SW 1271 (cell line): ENCODE measurements around the gene CEMIP2.
A peak's percentile ranks its signal among the peaks of the same experiment; 100 is the strongest.
"Not testable (repeated sequence)": the region's sequence is repeated elsewhere in the genome, so short reads cannot be mapped to it uniquely, and the experiment has no call there.

Experiments used
- DNase-seq, 2 experiments: peaks; one replicate each; lab custom pipeline; 2025; lab: John Stamatoyannopoulos, UW

CEMIP2 gene

DNA sequence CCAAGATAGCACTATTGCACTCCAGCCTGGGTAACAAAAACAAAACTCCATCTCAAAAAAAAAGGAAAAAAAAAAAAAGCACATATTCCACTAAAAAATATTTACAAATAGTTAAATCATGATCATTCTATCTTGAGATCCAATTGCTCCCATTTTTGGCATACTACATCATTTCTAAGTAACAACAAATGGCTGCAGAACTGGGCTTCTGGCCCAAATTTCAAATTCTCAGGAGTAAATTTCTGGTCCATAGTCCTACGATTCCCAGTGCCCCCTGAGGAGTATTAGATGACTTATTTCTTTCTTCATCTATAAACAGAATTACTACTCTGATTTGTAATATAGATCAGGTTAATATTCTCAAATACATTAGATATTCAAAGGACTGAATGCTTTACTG is 62.1 kb downstream of the CEMIP2 start:
- no peak for DNase-seq

DNA sequence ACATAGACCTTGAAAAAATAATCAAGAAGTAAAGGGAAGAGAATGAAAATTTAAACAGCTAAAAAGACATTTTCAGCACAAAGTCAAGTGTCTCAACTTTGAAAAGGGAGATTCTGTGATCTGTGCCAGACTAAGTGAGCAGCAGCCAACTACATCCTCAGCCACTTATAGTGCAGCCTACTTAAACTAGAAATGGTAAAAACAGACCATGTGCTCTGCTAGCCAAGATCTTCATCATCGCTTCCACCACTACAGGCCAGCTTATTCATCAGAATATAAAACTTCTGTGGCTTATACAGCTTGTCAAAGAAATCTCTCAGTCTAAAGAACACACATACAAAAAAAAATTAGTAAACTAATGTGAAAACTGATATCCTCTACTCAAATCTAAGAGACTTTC is 63.5 kb downstream of the CEMIP2 start:
- DNase-seq = no peak

DNA sequence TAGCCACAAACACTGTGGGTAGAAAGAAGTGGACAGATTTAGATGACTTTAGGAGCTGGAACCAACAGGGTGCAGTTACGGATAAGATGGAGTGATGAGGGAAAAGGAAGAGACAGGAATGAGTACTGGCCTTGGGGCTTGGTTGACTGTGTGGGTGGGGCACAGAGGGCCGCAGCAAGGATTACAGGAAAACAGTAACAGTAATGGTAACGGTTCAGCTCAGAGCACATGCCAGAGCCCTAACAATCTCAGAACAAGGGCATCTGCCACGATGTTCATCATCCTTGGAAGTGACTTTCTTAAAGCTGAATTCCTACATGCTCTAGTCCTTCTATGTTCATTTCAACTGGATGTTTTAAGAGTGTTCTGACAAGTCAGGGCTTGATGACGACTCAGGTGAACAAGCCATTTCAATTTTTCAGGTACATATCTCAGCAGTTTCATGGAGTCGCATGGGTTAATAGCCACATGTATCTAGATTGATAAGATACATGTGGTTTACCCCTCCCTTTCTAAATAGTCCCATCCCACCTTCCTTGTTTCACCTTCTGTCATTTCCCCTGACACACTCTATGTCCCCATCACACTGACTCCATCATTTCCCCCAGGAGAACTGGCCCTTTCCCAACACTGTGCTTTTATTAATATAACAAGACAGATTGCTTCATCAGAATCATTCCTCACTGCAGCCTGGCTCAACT is 65.0 kb downstream of the CEMIP2 start:
- no peak for DNase-seq

DNA sequence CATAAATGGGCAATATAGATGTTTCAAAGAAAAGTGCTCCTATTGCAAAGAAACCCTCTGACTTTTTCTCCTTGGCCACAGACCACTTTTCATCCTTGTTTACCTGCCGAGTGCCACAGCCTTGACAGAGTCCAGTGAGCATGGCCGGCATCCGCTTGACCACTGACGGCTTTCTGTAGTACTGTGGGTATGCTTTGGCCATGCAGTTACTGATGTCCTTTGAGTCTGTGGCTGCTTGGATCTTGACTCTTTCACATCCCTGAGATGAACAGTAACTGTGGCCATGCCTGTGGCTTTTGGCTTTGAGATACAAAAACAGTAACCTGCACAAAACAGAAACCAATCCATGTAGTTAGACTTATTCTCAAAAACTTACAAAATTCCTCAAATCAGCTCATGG is 70.4 kb downstream of the CEMIP2 start:
- DNase-seq = no peak

DNA sequence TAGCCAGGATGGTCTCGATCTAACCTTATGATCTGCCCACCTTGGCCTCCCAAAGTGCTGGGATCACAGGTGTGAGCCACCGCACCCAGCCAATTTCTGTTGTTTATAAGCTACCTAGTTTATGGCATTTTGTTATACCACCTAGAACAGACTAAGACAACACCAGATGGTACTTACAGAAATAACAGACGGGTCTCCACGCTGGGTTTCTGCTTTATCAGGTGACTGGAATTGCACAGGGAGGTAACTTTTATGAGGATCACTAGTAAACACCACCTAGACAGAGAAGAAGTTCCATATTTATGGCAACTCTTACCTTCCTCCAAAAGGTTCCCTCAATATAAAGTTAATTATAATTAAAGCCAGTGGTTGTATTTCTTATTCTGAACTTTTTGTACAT is 74.0 kb downstream of the CEMIP2 start:
- no peak for DNase-seq

DNA sequence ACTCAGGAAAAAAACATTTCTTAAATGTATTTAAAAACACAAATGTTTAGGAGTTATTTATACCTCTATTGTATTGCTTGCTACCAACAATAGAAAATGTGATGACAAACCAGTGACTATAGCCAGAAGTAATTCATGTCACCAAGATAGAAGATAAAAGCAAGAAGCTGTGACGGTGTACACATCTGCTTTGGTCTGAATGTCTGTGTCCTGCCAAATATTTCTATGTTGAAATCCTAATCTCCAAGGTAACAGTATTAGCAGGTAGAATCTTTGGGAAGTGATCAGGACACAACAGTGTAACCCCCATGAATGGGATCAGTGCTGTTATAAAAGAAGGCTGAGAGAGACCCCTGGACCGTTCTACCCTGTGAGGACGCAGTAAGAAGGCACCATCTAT is 74.7 kb downstream of the CEMIP2 start:
- DNase-seq = no peak

DNA sequence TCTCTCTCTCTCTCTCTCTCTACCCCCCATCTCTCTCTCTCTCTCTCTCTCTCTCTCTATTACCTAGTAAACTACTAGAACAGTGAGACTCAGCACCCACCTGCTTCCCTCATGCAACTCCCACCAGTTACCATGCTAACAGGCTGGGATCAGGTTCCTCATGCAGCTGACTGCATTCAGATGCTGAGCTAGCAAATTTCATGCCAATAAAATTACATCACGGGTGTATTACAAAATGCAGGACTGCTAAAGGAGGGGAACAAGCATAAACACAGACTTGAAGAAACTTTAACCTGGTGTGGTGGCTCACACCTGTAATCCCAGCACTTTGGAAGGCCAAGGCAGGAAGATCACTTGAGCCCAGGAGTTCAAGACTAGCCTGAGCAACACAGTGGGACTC is 76.0 kb downstream of the CEMIP2 start:
- no peak for DNase-seq

DNA sequence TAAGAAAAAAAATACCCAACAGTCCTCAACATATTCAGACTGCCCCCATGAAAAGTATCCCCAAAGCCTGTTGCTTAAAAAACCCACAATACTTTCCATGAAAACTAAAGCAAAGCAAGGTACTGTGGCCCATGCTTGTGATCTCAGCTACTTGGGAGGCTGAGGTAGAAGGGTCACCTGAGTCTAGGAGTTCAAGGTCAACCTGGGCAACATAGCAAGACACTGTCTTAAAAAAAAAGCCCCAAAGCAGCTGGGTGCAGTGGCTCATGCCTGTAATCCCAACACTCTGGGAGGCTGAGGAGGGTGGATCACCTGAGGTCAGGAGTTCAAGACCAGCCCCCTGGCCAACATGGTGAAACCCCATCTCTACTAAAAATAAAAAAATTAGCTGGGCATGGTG is 76.7 kb downstream of the CEMIP2 start:
- DNase-seq = not testable (repeated sequence)

DNA sequence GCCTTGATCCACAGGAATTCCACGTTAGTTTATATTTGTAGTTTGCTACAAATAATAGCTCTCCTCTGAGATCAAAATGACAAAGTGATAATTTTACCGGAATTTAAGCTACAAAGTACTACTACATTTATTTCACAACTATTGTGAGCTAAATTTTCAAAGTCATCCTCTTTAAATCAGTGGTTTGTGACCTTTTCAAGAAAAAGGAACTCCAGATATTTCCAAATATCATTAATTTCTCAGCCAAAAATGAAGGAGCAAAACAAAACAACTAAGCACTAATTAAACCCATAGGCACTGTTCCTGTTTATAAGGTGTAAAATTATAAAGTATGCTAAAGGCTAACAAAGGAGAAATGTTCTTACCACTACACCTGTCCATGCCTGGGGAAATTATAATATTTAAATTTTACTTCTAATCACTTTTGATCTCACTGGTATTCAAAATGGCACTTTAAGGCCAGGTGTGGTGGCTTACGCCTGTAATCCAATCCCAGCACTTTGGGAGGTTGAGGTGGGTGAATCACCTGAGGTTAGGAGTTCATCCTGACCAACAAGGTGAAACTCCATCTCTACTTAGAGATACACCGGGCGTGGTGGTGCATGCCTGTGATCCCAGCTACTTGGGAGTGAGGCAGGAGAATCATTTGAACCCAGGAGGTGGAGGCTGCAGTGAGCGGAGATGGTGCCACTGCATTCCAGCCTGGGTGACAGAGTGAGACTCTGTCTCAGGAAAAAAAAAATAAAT is 77.5 kb downstream of the CEMIP2 start:
- no peak for DNase-seq

DNA sequence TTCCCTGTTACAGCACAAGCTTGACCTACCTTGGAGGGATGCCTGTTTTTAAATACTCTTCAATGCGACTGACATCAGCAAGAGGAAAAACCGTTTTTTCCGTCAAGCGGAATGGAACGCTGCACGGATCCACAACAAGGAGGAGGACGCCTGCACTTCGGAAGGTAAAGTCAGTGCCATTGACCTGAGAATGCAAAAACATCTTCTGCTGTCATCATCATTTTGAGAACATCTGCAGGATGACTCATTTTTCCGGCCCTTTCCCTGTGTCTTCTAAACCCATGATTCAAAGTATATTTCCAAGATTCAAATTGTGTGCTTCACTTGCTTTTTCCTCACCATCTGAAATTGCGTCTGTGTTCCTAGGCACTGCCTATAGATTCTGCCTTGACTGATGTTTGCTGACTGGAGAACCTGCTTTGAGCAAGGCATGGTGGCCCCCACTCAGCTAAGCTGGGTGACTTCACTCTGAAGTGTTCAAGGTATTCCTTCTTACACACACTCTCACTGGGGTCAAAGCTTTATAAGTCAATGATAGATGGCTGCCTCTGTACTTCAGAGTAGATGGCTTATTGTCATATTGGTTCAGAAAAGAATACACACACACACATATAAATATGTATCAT is 78.1 kb downstream of the CEMIP2 start:
- no peak for DNase-seq

DNA sequence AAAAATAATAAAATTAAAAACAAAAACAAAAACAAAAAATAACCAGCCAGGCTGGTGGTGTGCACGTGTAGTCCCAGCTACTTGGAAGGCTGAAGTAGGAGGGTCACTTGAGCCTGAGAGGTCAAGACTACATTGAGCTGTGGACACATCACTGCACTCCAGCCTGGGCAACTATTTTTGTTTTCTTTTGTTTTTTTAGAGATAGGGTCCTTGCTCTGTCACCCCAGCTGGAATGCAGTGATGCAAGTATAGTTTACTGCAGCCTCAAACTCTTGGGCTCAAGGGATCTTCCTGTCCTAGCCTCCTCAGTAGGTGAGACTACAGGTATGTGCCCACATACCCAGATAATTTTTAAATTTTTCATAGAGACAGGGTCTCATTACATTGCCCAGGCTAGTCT is 80.6 kb downstream of the CEMIP2 start:
- DNase-seq = no peak

DNA sequence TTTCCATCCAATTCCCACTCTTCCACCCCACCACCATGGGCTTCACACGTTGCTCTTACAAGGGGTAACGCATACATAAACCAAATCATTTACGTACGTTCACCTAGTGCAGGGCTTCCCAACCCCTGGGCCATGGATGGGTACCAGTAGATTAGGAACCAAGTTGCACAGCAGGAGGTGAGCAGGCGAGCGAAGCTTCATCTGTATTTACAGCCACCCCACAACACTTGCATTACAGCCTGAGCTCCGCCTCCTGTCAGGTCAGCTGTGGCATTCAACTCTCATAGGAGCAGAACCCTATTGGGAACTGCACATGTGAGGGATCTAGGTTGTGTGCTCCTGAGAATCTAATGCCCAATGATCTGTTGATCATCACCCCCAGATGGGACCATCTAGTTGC is 82.3 kb downstream of the CEMIP2 start:
- no peak for DNase-seq

DNA sequence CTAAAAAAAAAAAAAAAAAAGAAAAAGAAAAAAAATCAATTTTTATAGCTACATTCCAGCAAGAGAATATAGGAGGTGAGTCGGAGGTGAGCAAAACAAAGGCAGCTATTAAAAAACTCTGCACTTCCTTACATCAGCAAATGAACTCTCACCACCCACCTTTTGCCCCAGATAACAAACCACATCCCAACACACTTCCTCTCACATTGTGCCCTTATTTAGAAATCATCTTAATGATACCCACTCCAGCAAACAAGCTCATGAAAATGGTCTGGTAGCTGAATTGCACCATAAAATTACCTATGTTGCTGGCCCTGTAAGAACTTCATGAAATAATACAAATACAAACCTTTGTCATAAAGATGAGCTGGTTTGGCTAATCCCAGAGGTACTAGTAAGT is 82.9 kb downstream of the CEMIP2 start:
- no peak for DNase-seq

DNA sequence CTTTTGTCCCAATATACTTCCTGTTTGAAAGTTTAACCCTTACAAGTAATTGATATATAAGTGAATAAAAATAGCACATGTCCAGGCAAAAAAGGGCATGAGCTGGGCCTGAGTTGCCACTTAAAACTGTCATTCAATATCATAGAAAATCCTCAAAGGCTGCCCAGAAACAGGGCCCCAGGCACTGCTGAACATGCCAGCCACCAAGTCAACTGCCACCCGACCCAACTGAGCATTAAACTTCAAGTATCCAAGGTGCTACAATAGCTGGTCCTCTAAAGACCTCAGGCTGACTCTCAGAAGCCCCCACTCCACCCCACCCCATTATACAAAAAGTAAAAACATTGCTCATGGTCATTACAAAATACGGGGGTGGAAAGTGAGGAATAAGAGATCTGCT is 83.7 kb downstream of the CEMIP2 start:
- DNase-seq = no peak

DNA sequence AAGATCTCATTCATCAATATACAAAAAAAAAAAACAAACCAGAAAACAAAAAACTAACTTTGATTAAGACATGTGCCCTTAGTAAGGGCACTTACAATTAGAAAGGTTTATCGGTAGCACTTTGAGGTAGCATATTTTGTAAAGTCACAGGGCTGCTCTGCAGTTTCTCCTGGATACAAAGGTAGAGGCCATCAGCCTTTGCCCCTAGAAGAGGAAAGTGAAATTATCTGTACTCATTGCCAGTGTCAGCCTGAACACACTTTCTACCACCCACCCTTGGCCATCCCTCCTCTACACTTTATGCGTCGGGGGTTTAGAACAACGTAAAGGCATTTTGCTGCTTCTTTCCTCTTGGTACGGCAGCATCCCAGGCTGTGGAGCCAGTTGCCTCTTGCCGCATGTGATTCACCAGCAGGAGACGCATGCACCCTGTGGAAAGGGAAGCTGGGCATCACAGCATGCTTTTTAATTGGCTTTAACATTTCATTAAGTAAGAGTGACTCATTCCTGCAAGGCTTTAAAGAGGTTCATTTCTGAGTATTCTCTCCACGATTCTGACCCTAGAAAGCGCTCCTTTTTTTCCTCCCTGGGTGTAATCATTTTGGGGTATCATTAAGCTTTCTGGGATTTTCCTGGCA is 84.6 kb downstream of the CEMIP2 start:
- DNase-seq = no peak

DNA sequence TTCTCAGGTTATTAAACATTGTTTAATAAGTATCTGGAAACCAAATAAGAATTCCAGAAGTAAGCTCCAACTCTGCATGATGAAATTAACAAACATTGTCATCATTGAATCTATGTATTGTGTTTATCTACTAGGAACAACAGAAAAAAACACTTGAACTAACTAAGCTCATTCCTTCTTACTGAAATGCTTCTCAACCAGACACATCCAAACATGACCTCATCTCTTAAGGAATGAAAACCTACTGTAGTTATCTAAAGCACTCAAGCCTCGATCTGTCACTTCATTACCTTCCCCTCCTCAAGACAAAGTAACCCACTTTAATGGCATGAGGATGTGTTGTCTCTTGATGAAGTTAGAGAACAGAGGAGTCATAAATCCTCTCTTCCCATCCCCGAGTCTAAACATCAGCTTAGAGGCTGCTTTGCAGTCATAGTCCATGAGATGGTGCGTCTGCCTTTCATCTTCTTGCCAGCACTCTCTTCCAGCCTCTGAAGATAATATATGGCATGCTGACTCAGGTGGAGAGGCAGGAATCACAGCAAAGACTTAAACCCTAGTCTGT is 86.5 kb downstream of the CEMIP2 start:
- peak in 1 of 2 experiments; percentile 10 for DNase-seq

DNA sequence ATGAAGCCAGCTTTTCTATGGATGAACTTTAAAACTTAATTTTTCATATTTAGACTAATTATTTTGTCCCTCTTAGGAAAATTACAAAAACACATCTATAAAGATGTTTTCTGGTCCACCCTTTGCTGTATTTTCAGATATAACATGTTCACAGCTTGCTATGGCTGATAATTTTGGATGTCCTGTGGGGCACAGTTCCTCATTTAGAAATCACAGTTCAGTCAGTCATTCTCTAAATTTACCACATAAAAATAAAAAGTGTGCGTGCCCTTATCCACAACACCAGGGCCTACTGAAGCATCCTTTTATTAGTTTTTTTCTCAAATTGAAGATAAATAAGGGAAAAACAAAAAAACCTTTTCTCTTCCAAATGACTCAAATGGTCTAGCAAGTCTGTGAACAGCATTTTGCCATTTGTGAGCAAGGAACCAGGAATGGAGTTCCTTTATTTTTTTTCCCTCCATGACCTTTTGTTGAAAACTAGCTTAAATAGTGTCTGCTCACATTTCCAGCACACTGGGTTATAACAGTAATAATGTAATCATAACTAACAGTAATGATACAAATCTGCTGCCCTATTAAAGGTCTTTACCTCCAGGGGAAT is 87.1 kb downstream of the CEMIP2 start:
- DNase-seq = no peak

DNA sequence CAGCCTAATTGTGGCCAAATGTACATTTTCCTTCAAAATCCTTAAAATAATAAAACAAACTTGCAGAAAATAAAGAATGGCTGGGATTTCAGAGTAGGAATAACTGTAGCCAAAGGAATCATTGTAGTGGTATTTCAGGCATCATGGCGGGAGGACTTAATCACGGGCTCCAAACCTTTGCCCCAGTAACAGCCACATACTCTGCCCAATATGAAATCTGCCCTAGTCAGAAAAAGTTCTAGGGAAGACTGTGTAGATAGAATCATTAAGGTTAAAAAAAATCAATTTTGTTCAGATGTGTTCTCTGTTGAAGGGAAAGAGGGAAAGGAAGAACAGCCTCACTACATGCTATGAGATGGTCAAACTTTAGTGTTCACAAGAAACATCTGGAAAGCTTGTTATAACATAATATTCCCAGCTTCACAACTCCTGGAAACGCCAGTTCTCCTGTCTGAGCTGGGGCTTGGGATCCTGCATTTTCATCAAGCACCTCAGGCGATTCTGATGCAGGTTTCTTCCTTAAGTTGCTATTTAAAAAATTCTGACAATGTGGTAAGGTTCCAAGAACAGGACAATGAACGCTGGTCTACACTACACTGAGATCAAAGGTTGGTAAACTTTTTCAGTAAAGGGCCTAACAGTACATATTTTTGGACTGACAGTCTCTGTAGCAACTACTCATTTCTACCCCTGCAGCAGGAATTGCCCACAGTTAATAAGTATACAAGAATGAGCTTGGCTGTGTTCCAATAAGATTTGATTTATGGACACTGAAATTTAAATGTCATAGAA is 87.9 kb downstream of the CEMIP2 start:
- peak in 1 of 2 experiments; percentile 46 for DNase-seq

DNA sequence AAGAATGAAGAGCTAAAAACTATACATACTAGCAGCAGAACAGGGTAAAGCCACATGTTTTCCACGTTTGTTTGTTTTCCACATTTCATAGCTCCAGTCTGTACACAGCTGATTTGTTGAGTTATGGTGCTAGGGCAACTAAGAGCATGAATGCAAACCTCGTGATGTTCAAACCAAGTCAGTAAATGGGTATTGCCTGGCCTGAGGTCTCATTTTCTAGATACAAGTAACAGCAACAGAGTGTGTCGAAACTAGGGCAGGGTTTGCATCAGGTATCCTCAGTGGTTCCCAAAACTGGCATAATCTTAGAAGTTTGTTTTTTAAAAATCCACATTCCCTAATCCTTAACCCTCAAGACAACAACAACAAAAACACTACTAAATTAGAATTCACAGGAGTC is 89.3 kb downstream of the CEMIP2 start:
- no peak for DNase-seq

DNA sequence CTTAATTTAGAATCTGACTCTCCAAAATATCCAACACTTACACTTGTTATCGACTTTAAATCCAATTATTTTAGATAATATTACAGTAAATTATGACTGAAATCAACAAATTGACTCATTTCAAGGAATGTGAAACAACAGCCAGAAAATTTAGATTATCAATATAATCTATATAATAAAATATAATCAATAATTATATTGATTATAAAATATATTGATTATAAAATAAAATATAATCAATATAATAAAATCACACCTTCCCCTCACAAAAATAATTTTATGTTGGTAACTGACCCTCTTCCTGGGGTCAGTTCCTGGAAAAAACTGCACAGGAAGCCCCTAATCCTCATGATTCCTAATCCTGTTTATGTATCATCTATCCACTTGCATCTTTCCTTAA is 91.1 kb downstream of the CEMIP2 start:
- DNase-seq = no peak

DNA sequence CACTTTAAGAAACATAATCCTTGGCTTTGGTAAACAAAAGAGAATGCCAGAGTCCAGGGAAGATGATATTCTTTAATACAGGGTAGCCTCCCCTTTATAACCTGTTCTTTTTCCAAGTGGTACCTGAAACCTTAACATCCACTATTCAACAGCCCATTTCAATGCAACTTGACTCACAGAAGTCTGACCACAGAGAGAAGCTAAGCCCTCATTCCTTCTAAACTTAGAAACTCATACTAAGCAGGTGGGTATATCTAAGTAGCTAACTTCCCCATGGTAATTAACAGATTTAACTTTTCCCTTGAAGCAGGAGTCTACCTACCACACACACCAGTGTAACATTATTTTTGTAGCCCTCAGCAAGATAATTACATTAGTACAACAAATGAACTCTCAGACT is 91.9 kb downstream of the CEMIP2 start:
- no peak for DNase-seq

DNA sequence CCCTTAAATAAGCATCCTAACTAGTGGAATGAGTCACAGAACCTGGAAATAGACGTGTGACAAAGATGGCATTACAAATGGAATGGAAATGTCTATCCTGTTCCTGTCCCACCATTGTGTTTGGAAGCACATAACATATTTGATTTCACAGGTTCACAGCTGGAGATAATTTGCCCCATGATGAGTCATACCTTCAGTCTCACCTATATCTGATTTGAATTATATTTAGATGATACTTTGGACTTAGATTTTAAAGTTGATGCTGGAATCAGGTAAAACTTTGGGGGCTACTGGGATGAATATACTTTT is 92.5 kb downstream of the CEMIP2 start:
- DNase-seq = no peak
